ENCODE data around the gene PRR30.

The PRR30 gene

DNA sequence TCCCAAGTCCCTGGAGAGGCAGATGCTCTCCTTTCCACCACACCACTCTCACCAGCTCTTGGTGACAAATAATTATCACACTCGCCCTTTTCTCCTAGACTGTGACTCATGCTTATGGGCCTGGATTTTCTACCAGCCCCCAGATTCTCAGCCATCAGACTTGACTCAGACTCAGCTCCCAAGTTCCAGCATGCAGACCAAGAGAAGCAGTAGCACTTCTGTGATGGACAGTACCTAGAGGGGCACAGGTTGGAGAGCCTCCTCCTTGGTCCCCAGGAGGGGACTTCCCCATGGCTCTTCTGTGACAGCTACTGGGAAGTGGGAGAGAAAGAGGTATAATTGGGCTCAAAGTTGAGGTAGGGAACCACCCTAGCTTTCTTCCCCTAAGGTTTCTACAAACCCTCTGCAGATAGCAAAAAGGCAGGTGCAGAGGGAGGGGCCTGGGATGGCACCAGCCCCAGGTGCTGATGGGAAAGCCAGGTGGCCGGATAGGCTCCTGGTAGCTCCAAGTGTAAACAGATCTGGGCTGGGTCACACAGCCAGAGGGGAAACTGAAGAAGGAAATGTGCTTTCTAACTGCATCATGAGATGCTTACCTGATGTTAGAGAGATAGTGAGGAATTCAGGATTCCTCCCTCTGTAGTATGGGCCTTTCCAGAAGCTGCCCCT, 13.7 kb upstream of the PRR30 start:
- peak; percentile 95 for DNase-seq

- DNase-seq: peak; percentile 53
Measured at GRCh38 chr2:27152102-27152795, 13.0 kb upstream of the PRR30 start.

DNA sequence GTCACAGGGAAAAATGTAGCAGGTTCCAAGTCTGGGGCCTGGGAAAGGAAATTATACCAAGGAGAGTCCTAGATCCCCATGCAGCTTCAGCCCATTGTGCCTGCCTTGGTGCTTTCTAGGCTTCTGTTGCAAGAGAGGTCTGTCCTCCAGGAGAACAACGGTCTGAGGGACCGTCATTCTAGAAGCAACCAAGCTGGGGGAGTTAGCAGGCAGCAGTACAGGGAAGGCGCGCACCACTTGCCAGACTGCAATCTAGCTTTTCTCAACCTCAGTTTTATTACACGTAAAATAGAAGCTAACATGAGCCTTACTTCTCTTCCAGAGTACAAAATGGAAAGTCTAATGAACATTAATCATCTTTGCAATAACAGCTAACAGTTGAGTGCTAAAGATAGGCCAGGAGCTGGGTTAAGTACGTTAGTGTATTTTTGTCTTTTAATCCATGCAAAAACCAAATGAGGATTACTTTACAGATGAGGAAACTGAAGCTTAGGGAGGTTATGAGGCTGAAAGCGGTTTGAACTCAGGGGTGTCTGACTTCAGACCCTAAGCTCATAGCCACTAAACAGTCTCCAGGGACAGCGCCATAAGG, 11.5 kb upstream of the PRR30 start:
- DNase-seq: no peak

- no peak for DNase-seq
Measured at GRCh38 chr2:27149570-27150405, 10.6 kb upstream of the PRR30 start.

GRCh38 chr2:27148801-27149439, 9.7 kb upstream of the PRR30 start, which contains the start of gene TCF23:
TCF23 (plus strand) TSS chr2:27149004; CDS start chr2:27149134, 130 bp downstream.
- no peak for DNase-seq

DNA sequence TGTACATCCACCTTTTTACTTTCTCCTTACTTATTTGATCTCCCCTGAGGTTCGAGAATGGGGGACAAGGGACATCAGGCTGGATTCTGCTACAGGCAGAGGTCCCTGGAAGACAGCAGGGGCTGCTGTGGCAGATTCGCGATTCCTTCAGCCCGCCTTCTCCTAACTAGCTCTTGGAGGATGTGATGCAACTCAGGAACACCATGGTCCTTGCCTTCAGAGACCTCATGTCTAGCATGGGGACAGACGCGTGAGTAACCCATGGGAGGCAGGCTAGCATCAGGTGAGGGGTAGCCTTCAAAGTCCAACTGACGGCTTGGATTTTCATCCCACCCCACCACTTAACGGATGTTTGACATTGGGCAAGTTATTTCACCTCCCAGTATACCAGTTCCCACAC, 8.7 kb upstream of the PRR30 start:
- DNase-seq: no peak

DNA sequence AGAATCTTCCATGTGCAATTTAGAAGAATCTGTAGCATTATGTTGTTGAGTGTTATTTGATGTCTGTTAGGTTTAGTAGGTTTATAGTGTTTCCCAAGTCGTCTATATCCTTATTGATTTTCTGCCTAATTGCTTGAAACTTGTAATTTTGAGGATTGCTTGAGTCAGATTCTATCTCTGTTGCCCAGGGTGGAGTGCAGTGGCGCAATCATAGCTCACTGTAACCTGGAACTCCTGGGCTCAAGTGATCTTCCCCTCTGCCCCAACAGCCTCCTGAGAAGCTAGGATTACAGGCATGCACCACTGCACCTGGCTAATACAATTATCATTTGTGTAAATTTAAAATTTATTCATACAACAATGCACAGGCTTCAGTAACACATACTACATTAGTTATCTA, 6.5 kb upstream of the PRR30 start:
- no peak for DNase-seq

DNA sequence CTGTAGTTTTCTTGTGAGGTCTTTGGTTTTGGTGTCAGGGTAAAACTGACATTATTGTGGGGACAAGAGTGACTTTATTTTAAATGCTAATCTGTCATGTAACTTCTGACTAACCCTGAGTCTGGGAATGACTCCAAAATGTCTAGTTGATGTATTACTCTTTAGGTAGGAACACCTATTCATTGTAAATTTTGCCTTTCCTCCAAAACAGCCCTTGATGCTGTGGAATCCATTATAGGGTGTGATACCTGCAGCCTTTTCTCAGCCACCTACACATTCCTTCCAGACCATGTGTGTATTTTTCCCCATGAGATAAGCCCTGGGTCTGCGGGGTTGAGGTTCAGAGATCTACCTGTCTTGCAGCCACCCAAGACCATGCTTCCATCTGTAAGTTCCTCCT, 4.1 kb upstream of the PRR30 start:
- no peak for DNase-seq

DNA sequence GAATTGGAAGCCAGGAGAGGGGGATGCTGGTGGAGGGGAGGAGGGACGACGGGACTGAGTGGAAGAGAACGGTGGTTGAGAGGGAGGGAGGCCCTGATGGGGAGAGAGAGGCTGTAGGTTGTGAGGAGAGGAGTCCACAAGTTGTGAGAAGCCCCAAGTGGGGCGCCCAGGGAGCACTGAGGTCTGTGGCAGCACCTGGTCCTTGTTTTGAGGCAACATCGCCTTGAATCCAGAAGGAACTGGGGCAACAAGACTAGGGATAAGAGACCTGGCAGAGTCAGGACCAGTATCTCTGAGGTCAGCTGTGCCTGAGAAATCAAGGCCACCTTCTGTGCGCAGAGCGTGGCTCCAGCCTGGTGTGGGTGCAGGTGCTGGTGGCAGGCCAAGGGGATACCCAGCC, 1.1 kb downstream of the PRR30 start:
- no peak for DNase-seq

GRCh38 chr2:27137322-27137935, 1.8 kb downstream of the PRR30 start:
- no peak for DNase-seq

DNA sequence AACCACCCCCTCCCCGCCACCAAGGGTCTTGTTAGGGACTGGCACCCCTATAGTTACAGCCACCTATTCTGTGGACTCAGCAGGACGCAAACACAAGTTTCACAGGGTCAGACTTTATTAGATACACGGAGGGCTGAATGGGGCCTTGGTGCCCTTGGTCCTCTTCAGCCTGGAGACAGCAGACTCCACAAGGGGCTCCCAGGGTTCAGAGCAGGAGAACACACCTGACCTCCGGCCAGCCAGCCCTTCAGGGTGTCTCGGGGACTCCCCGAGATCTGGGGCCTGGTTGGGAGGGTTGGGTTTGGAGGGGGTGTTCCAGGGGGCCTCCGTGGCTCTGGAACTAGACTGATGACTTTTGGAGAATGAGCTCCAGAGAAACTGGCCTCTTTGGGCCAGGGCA, 2.5 kb downstream of the PRR30 start:
- no peak for DNase-seq

- no peak for DNase-seq
Measured at GRCh38 chr2:27135478-27135955, 3.7 kb downstream of the PRR30 start.

DNA sequence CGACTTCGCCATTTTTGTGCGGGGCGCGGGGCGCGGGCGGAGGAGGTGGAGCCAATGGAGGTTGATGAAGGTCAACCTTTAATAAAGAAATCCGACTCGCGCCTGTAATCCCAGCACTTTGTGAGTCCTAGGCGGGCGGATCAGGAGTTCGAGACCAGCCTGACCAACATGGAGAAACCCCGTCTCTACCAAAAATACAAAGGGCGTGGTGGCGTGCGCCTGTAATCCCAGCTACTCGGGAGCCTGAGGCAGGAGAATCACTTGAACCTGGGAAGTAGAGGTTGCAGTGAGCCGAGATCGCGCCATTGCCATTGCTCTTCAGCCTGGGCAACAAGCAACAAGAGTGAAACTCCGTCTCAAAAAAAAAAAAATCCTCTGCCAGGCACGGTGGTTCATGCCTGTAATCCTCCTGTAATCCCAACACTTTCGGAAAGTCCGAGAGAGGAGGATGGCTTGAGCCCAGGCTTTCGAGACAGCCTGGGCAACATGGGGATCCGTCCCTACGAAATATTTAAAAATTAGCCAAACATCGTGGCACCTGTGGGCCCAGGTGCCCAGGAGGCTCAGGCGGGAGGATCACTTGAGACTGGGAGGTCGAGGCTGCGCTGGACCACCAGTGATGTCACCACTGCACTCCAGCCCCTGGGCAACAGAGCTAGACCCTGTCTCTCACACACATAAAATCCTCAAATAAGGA, 4.3 kb downstream of the PRR30 start:
- no peak for DNase-seq

- DNase-seq: peak; percentile 99
Measured at GRCh38 chr2:27133905-27134780, 5.1 kb downstream of the PRR30 start, which contains the start of gene PREB. PREB (minus strand) TSS chr2:27134636; CDS start chr2:27134421, 215 bp downstream.

DNA sequence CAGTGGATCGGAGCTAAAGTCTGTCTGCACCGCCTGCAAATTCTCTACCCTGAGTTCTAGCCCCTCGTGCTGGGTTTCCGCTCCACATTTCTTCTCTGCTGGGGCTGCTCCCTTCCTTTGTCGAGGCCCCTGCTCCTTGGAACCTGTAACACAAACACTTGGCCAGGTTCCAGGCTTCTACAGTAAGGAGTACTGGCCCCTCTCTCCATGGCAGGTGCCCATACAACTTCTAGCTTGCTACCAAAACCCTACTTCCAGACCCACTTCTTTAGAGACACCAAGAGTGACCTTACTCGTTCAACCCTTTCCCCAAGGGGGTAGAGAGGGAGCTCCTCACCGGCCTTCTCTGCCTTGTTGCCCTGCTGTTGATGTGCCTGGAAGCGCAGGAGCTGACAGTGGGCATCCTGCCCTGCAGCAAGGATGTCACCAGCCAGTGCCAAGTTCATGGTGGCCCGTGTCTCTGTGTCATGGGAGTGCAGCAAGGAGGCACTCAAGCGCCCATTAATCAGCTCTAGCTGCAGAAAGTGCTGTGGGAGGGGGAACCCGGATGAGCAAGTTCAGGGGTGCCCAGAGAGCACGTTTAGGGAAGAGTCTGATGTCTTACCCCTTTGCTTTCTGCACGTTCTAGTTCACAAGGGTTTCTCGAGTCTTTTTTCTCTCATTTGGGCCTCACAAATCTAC, 5.9 kb downstream of the PRR30 start:
- DNase-seq: peak; percentile 53

GRCh38 chr2:27131429-27131828, 7.8 kb downstream of the PRR30 start:
- DNase-seq: no peak

DNA sequence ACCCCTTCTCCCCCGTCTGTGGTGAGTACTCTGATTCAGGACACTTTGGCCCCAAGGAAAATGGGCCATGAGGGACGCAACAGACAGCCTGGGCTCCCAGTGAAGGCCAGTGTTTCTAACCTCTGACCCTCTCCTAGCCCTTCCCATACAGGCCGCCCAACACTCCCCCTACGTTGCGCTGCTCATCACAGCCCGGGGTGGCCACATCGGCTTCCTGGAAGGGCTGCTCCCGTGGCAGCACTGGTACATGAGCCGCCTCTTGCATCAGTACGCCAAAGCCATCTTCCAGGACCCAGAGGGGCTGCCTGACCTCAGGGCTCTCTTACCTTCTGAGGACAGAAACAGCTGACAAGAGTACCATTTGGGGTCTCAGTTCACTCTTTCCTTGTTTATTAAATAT, 8.8 kb downstream of the PRR30 start:
- DNase-seq: no peak

- no peak for DNase-seq
Measured at GRCh38 chr2:27128668-27129571, 10.3 kb downstream of the PRR30 start.

All from RPMI8226 (cell line).